K562 (cell line): Measurements from ENCODE around the gene MAN1B1. TPM values are rescaled to one million over a fixed set of nuclear protein-coding genes. Genes with fewer than 3 reads are reported as not detected.

ENCODE experiments used
- ARID3B ChIP-seq: fragments of 250-450 bp; sonication (Bioruptor Pico); IDR thresholded peaks from 2 replicates; pipeline ENCODE4 v1.4.0; 2020; ENCODE audit warnings: borderline replicate concordance
- ARID4B ChIP-seq: sonication (generic); formaldehyde crosslinking; IDR thresholded peaks from 2 replicates; pipeline ENCODE4 v1.8.0; 2022; ENCODE audit warnings: mild to moderate bottlenecking, missing genetic modification reagents
- CCAR2 ChIP-seq: fragments of 200-400 bp; formaldehyde crosslinking; IDR thresholded peaks from 2 replicates; pipeline ENCODE4 v1.6.1; 2017; ENCODE audit warnings: mild to moderate bottlenecking, low read depth, low read length
- ELK1 ChIP-seq: sonication (generic); formaldehyde crosslinking; IDR thresholded peaks from 2 replicates; pipeline ENCODE4 v1.8.1; 2022; ENCODE audit warnings: missing genetic modification reagents
- PBX2 ChIP-seq, 2 experiments: IDR thresholded peaks in 1 of 2; conservative IDR thresholded peaks in 1 of 2; 2 replicates each; pipeline ENCODE4 v1.6.1; 2016; ENCODE audit warnings: low read depth in 2 of 2, mild to moderate bottlenecking in 1 of 2, missing compliant biosample characterization in 1 of 2, missing genetic modification characterization in 1 of 2, moderate library complexity in 1 of 2
- RFX1 ChIP-seq: fragments of 450-650 bp; IDR thresholded peaks from 2 replicates; pipeline ENCODE4 v1.6.1; 2016; ENCODE audit warnings: mild to moderate bottlenecking, moderate library complexity
- TAL1 ChIP-seq: fragments of 450-650 bp; IDR thresholded peaks from 2 replicates; pipeline ENCODE4 v1.6.1; 2016; ENCODE audit warnings: mild to moderate bottlenecking
- TFE3 ChIP-seq: fragments of 450-650 bp; formaldehyde crosslinking; IDR thresholded peaks from 2 replicates; pipeline ENCODE4 v1.4.0; 2020; ENCODE audit warnings: mild to moderate bottlenecking, mixed read lengths
- THRAP3 ChIP-seq: fragments of 450-650 bp; IDR thresholded peaks from 2 replicates; pipeline ENCODE4 v1.6.1; 2016; ENCODE audit warnings: mild to moderate bottlenecking, inconsistent platforms, borderline replicate concordance
- ZFP30 ChIP-seq: fragments of 250-450 bp; sonication (Bioruptor Pico); IDR thresholded peaks from 2 replicates; pipeline ENCODE4 v1.8.0; 2022; ENCODE audit warnings: moderate library complexity, mild to moderate bottlenecking, inconsistent platforms, borderline replicate concordance
- ZNF57 ChIP-seq: fragments of 450-650 bp; formaldehyde crosslinking; IDR thresholded peaks from 2 replicates; pipeline ENCODE4 v1.4.0; 2020; ENCODE audit warnings: mild to moderate bottlenecking, moderate library complexity
- polyA plus RNA-seq, 8 experiments: library from polyadenylated mRNA; depleted of rRNA in 4 of 8; stranded (reverse) in 5 of 8; unstranded in 3 of 8; fragments of >200 nt; fragmentation: Nextera tagmentation in 2 of 8; fragmentation: Illumina TruSeq in 1 of 8; extraction: Ambion mirVana in 2 of 8; extraction: Trizol in 1 of 8; gene quantifications; 2 replicates each; pipeline versions ENCODE4 v1.2.1 to v1.2.3, GENCODE V29; 2011 to 2014; ENCODE audit warnings: inconsistent platforms in 1 of 8, missing spikeins in 1 of 8
- total RNA-seq, 7 experiments: library from RNA; depleted of rRNA in 6 of 7; stranded (reverse); fragments of >200 nt in 6 of 7; fragmentation: Illumina TruSeq in 2 of 7; extraction: Trizol in 2 of 7; gene quantifications; 2 replicates each; pipeline versions ENCODE4 v1.2.1 to v1.2.3, GENCODE V29; 2011 to 2021; ENCODE audit warnings: low replicate concordance in 1 of 7

Gene MAN1B1
- total and polyA plus RNA-seq, 9 of the 15 experiments (the other 6 are each of a cell fraction or from before 2014, with no cell fraction given), result 0.55 to 36.6 (median 27.3) TPM

- TF ChIP-seq ARID3B (CRISPR knock-in tag) (no peak), ZFP30 (CRISPR knock-in tag) (no peak), TAL1 (peak; percentile 81), ZNF57 (CRISPR knock-in tag) (no peak), ARID4B (CRISPR knock-in tag) (peak; percentile 46; the same call in 1 of the 2 replicates), ELK1 (CRISPR knock-in tag) (peak; percentile 52; the same call in 1 of the 2 replicates), PBX2 (CRISPR knock-in tag; IDR thresholded peaks at IDR 0.05; ENCODE audit: low read depth) (no peak), PBX2 (tag; conservative IDR thresholded peaks at IDR 0.05; ENCODE audit: low read depth) (0 out of 2 replicates have a peak, but pooled peaks have one; percentile 41), RFX1 (no peak), CCAR2 (no peak), THRAP3 (no peak), TFE3 (CRISPR knock-in tag) (peak; percentile 53)
Measured at GRCh38 chr9:137157618-137158415, 71.0 kb downstream of the MAN1B1 start (continued).
